Amygdala (tissue), 56 donors: ENCODE data around the gene IGHMBP2.
A peak's percentile ranks its signal among the peaks of the same experiment; 100 is the strongest.

Source experiments
- DNase-seq, 56 donors: peaks; one replicate each; lab custom pipeline; 2025; lab: John Stamatoyannopoulos, UW

Gene IGHMBP2

DNA sequence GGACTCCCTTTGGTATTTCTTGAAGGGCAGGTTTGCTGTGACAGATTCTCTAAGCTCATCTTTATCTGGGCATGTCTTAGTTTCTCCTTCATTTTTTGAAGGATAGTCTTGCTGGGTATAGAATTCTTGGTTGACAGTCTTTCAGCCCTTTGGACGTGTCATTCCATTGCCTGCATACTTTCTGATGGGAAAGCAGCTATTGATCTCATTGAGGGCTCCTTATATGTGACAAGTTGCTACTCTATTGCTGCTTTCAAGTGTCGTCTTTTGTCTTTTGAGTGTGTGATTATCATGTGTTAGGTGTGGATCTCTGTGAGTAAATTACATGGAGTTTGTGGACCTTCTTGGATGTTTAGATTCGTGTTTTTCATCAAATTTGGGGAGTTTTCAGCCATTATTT lies 21.9 kb downstream of the IGHMBP2 start:
- no peak for DNase-seq

DNA sequence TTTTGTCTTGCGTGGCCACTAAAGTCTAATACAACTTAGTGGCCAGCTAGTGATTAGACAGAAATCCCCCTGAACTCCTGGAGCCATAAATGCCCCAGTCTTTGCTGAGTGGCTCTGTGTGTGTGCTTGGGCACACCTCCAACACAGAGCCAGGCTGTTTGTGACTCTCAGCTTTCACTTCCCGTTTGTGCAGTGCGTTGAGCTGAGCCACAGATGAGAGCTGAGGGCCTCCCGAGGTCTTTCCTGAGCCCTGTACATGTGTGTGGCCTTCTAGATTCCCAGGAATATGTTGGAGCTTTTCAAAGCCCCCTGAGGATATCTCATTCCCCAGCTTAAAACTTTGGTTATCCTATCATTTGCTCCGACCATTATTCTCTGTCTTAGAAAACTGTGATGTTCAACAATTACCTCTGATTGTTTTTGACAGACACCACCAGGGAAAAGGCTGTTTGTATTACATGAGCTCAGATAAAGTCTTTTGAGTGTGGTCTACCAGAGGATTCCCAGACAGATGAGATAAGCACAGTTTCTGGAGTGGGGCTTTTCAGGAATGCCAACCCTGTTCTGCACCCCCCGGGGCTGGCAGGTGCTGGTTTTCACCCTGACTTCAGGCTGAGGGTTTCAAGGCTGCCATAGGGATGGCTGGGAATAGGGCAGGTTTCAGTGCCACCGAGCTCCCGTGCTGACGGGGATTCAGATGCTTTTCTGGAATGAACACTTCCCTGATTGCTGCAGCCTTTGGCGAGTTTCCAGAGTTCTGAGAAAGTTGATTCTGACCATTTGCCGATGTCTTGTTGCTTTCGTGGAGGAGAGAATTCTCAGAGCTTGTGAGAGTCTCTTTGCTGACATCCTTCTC lies 23.8 kb downstream of the IGHMBP2 start:
- DNase-seq = peak in 1 of 56 donors; percentile 26

DNA sequence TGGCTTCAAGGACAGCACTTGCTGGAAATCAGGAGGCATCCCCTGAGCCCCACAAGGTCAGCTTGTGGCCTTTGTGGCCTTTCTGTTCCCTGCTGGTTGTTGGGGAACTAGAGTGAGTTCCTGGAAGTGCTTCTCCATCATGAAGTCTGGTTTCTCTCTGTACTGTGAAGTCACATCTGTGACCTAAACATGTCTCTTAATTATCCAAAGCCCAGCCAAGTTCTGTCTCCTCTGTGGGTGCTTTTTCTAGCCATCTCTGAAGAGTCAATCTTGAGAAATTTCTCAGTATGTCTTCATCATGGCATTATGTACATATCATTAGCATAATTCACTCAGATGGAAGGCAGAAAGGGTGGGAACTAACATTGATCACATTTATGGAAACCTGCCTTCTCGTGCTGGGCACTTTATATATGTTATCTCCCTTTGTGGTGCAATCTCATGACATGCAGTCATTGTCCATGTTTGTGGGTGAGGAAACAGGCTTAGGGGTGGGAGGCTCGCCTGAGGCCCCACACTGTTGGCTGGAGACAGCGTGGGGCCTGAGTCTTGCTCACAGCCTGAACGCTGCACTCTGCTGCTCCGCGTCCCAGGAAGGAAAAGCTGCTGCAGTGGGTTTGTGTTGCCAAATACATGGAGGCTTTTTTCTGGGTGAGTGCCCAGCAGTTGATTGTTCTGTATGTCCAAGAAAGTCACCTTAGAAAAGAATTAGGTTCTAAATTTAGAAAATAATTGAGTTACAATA lies 24.6 kb downstream of the IGHMBP2 start:
- DNase-seq = no peak

DNA sequence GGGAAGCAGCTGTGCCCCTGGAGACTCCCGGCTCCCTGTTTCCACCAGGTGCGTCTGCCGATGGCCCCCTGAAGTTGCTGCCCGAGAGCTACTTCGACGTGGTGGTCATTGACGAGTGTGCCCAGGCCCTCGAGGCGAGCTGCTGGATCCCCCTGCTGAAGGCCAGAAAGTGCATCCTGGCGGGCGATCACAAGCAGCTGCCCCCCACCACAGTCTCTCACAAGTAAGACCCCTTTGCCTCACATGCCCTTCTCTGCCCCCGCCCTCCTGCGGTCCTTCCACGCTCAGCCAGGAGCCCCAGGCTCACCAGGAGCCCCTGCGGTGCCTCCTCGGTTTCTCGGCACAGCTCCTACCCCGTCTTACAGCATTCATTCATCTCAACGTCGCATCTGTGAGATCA lies 25.4 kb downstream of the IGHMBP2 start:
- DNase-seq = no peak

DNA sequence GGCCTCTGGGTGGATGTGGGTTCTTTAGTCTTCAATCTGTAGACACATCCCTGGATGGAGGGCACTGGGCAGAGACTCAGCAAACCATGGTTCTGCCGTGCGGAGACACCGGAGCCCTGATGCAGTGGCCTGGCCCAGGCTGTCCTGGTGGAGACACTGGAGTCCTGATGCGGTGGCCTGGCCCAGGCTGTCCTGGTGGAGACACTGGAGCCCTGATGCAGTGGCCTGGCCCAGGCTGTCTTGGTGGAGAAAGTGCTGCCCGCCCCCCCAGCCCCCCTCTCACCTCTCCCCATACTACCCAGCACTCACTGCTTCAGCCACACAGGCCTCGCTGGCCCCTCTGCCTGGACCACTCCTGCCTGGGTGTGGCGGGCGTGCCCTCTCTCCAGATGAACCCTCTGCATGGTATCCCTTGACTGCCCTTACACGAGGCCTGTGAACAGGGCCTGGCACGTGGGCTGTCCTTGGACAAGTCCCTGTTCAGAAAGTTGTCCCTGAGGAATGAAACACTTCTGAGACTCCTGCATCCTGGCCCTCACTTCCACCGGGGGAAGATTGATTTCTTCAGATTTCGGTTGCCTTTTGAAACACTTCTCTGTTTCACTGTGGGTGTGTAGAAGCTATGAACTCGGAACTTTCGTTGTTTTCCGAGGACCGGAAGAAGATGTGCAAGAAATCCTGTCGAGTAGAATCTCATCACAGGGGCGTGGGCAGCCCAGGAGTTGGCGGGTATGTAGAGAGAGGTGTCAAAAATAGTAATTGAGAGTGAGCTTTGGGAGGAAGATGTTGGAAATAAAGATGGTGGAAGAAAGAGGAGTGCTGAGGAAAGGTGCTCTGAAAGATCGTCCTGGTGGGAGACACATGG lies 26.2 kb downstream of the IGHMBP2 start:
- no peak for DNase-seq

DNA sequence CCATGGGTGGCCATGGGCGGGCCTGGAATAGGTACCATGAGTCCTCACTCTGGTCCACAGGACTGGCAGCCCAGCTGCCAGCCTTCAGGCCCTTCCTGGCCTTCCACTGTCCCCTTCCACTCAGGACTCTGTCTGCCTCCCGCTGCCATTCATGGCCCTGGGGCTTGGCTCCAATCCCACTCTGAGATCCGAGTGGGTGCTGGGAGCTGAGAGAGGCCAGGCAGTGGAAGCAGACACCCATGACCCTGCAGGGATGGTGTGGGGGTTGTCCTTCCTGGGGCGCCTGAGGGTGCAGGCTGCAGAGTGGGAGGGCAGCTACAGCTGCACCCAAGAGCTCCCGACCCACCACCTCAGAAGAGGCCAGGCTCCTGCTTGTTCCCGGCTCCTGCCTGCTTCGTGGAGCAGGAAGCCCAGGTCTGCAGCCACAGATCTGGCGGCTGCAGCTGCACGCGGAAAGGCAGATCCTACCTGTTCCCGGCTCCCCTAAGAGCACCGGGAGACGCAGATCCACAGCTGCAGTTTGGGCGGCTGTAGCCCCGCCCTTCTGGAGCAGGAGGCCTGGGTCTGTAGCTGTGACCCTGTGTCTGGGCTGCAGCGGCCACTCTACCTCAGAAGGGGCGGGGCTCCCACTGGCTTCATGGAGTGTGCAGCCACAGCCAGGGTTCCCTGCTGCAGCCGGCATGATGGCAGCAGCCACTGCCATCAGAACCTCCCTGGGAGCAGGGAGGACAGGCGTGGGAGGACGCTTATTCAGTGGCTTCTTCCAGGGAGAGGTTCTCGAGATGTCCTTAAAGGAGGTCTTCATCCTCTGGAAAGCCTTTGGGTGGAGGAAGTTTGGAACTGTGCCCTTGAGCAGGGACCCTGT lies 27.5 kb downstream of the IGHMBP2 start:
- no peak for DNase-seq

DNA sequence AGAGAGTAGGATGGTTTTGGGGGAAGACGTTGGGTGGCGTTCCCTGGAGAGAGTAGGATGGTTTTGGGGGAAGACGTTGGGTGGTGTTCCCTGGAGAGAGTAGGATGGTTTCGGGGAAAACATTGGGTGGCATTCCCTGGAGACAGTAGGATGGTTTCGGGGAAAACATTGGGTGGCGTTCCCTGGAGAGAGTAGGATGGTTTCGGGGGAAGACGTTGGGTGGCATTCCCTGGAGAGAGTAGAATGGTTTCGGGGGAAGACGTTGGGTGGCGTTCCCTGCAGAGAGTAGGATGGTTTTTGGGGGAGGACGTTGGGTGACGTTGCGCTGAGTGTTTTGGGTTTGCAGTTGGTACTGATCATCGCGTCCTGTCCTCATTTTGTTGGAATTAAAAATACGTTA lies 28.2 kb downstream of the IGHMBP2 start:
- no peak for DNase-seq

DNA sequence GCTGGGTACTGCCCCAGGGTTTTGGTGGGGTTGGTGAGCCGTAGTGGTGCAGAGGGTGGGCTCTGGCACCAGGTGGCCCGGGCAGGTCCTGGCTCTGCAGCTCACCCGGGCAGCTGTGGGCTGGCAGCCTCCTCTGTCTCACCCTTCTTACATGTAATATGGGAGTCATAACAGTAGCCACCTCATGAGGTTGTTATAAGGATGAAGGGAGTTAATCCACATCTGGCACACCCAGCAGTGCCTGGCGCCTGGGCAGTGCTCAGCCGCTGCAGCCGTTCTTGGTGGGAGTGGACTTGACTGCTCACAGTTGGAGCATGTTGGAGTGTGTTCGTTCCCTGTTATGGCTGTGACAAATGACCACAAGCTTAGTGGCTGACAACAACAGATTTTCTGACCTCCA lies 28.7 kb downstream of the IGHMBP2 start:
- DNase-seq = no peak

DNA sequence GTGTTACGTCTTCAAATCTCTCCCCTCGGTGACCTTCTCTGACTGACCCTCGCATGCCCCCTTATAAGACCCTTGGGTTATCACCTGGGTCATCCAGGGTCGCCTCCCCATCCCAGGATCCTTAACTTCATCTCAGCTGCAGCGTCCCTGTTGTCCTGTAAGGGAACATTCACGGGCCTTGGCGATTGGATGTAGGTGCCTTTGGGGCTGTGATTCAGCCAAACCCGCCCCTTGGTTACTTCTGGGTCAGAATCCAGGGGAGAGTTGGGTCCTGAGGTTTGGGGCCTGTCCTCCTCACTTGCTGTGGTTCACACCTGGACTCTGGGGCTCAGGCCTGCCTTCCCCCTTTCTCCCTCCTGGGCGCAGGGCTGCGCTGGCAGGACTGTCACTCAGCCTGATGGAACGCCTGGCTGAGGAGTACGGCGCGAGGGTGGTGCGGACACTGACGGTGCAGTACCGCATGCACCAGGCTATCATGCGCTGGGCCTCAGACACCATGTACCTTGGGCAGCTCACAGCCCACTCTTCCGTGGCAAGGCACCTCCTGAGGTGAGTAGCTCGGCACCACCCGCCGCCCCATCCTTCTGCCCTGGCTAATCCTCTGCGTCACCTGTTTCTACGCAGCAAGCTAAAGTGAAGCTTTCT lies 29.4 kb downstream of the IGHMBP2 start:
- no peak for DNase-seq

DNA sequence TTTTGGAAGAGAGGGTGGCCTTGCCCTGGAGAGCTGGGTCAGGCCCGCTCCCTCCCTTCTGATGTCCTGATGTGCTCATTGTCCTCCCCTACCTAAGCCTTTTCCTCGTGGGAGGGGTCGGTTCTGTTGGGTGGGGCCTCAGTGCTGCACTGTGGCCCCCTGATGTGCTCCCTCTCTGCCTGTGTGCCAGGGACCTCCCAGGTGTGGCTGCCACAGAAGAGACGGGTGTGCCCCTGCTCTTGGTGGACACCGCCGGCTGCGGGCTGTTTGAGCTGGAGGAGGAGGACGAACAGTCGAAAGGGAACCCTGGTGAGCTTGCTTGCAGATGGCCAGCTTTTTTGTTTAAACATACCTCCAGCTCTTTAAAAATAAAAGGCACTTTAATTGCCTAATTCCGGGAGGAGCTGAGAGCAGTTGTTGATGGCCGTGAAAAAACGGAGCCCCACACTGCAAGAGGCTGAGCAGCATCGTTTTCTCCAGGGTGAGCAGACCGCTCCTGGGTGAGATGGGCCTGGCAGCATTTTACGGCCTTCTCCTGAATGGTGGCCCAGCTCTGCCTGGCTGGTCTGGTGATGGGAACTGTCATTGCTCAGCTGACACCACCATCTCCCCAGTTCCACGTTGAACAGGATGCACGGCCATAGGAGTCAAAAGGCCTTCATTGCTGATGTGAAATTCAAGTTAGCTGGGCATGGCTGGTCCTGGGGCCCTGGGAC lies 30.1 kb downstream of the IGHMBP2 start:
- DNase-seq = no peak

DNA sequence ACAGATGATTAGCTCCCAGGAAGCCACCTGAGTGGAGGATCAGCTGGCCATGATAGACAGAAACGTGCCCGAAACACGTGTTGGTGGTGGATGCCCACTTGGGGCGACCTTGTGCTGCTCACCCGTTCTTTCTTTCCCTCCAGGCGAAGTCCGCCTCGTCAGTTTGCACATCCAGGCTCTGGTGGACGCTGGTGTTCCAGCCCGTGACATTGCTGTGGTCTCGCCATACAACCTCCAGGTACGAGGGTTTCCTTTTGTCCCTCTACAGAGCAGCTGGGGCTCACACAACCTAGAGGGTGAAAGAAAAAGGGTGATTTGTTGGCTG lies 30.6 kb downstream of the IGHMBP2 start:
- DNase-seq = no peak

DNA sequence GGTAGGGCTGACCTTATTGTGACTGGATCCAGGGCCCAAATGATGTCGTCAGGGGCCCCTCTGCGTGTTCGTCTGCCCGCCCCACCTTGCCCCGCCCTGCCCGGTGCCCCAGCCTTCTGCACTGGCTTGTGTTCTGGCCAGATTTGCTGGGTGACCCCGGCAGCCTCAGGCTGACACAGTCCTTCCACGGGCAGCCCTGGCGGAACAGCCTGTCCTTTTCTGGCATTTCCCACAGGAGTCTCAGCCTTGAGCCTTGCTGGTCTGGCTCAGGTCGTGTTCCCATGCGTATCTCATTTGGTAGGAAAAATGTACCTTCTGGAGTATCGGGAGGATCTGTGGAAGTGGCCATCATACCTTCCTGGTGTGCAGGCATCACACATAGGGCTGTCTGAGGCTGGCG lies 31.0 kb downstream of the IGHMBP2 start:
- DNase-seq = no peak

DNA sequence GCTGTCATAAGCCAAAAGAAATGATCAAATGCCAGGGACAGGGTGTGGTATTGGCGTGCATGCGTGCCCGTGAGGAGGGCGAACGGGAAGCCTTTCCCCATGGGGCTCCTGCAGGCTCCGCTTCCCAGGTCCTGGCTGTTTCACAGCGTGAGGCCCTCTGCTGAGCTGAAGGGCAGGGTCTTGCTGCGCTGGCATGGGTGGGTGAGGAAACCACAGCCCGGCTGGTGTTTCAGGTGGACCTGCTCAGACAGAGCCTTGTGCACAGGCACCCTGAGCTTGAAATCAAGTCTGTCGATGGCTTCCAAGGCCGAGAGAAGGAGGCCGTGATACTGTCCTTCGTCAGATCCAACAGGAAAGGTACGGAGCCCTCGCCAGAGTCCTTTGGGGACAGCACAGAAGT lies 31.4 kb downstream of the IGHMBP2 start:
- no peak for DNase-seq

DNA sequence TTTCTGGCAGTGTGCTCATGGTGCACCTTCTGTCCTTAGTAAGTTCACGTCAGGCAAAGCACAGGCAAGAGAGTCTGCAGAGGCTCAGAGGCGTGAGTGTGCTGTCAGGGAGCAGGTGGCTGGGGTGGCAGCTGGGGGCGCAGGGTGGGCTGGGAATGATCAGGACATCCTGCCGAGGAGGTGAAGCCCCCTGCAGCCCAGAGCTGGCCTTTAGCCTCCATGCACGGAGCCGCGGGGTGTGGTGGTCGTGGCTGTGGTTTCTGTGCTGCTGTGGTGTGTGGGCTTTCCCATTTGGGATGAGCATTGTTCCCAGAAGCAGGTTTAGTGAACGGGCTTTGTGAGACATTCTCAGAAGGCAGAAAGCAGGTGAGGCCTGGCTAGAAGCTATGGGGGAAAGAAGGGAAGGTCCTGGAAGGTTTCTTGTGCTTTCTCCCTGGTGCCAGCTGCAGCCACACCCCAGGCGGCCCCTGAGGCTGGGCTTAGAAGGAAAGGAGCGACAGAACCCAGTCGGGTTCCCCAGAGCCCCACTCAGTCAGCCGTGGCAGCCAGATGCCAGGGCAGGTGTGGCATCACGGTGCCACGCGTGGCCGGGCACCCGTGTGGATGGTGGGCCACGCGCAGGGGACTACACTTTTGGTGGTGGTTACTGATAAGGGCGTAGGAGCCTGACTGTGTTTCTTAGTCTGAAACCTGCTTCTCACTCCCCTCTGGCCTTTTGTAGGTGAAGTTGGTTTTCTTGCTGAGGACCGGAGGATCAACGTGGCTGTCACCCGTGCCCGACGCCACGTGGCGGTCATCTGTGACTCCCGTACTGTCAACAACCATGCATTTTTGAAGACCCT lies 32.0 kb downstream of the IGHMBP2 start:
- no peak for DNase-seq

DNA sequence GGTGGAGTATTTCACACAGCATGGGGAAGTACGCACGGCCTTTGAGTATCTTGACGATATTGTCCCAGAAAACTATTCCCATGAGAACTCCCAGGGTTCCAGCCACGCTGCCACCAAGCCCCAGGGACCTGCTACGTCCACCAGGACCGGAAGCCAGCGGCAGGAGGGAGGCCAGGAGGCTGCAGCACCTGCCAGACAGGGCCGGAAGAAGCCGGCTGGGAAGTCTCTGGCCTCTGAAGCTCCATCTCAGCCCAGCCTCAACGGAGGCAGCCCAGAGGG lies 32.6 kb downstream of the IGHMBP2 start:
- DNase-seq = no peak

DNA sequence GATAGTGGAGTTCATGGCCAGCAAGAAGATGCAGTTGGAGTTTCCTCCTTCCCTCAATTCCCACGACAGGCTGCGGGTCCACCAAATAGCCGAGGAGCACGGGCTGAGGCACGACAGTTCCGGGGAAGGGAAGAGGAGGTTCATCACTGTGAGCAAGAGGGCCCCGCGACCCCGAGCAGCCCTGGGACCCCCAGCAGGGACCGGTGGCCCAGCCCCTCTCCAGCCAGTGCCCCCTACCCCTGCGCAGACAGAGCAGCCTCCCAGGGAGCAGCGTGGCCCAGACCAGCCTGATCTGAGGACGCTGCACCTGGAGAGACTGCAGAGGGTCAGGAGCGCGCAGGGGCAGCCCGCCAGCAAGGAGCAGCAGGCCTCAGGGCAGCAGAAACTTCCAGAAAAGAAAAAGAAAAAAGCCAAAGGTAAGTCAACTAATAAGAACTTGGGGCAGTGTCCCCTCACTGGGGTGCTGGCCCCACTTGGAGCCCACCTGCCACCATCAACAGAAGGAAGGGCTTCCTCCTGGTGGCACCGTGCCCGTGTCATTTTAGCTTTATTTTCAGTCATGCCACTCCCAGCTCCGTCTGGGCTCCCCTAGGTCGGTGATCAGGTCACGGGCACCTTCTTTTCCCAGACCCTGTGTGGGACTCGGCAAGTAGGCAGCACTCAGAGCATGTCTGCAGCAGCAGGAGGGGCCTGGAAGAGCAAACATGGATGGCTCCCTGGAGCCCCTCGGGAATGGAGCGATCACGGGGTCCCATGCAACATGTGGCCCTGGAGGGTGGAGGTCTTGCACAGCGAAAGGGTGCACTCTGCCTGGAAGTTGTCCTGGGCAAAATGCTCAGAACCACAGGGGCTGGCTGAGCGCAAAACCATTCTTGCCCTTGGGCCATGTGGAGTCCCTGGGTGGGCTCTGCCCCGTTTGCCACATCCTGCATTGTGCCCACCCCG lies 33.3 kb downstream of the IGHMBP2 start:
- no peak for DNase-seq

DNA sequence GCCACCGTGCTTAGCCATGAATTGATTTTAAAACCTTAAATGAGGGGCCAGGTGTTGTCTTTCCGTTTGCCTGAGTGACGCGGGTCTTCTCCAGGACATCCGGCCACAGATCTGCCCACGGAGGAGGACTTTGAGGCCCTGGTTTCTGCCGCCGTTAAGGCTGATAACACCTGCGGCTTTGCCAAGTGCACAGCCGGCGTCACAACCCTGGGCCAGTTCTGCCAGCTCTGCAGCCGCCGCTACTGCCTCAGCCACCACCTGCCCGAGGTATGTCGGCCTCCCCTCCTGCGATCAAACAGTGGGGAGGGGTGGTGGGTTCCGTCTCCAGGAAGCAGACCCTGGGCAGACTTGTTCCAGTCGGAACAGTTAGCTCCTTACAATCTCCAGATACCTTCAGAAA lies 34.4 kb downstream of the IGHMBP2 start:
- no peak for DNase-seq
